Astrocyte (in vitro differentiated cells and primary cell): Measurements from ENCODE around the gene SVEP1. TPM values are rescaled to one million over a fixed set of nuclear protein-coding genes. Genes with fewer than 3 reads are reported as not detected.

Experiments
- DNase-seq: peaks from one replicate; pipeline ENCODE4 v3.0.0-alpha.2; 2010; ENCODE audit warnings: low read depth
- FAIRE-seq: peaks from 2 replicates; lab custom pipeline; 2011; peaks lifted over from hg19 to GRCh38; lab: Jason Lieb, UNC
- H2AFZ ChIP-seq: 2 replicates; pipeline ENCODE4 v1.6.0; 2012; ENCODE audit warnings: low read depth, low read length, inconsistent platforms
- H3K27ac ChIP-seq: 2 replicates; pipeline ENCODE4 v1.5.1; 2011; ENCODE audit warnings: low read depth, low read length, inconsistent platforms
- H3K27me3 ChIP-seq: 2 replicates; pipeline ENCODE4 v1.6.0; 2011; ENCODE audit warnings: low read length, inconsistent platforms; ENCODE audit not compliant: insufficient read depth
- H3K36me3 ChIP-seq: 2 replicates; pipeline ENCODE4 v1.5.1; 2011; ENCODE audit warnings: low read length, inconsistent platforms; ENCODE audit not compliant: insufficient read depth
- H3K4me1 ChIP-seq: 2 replicates; pipeline ENCODE4 v1.5.1; 2011; ENCODE audit warnings: low read length, inconsistent platforms; ENCODE audit not compliant: insufficient read depth
- H3K4me2 ChIP-seq: 2 replicates; pipeline ENCODE4 v1.6.0; 2012; ENCODE audit warnings: low read length, inconsistent platforms
- H3K4me3 ChIP-seq: 2 replicates; pipeline ENCODE4 v1.5.1; 2011; ENCODE audit warnings: low read depth, mild to moderate bottlenecking, low read length, inconsistent platforms; ENCODE audit not compliant: insufficient read depth
- H3K79me2 ChIP-seq: 2 replicates; pipeline ENCODE4 v1.6.0; 2012; ENCODE audit warnings: mild to moderate bottlenecking, low read length, inconsistent platforms; ENCODE audit not compliant: insufficient read depth
- H3K9ac ChIP-seq: 2 replicates; pipeline ENCODE4 v1.6.0; 2012; ENCODE audit warnings: mild to moderate bottlenecking, low read length, inconsistent platforms
- H3K9me3 ChIP-seq: 2 replicates; pipeline ENCODE4 v1.5.1; 2012; ENCODE audit warnings: low read depth, mild to moderate bottlenecking, low read length, inconsistent platforms; ENCODE audit not compliant: insufficient read depth
- H4K20me1 ChIP-seq: 2 replicates; pipeline ENCODE4 v1.6.0; 2012; ENCODE audit warnings: low read length, inconsistent platforms; ENCODE audit not compliant: insufficient read depth
- H3K27ac Mint-ChIP-seq: one replicate; pipeline ENCODE4 v1.8.0; 2021; ENCODE audit warnings: mild to moderate bottlenecking, mixed read lengths; ENCODE audit not compliant: unreplicated experiment
- H3K27me3 Mint-ChIP-seq: one replicate; pipeline ENCODE4 v1.8.0; 2021; ENCODE audit warnings: low read depth, mixed read lengths; ENCODE audit not compliant: unreplicated experiment
- H3K36me3 Mint-ChIP-seq: one replicate; pipeline ENCODE4 v1.8.0; 2021; ENCODE audit warnings: low read depth, mixed read lengths; ENCODE audit not compliant: unreplicated experiment
- H3K4me1 Mint-ChIP-seq: one replicate; pipeline ENCODE4 v1.8.0; 2021; ENCODE audit warnings: low read depth, mixed read lengths; ENCODE audit not compliant: unreplicated experiment
- H3K4me3 Mint-ChIP-seq: one replicate; pipeline ENCODE4 v1.8.0; 2021; ENCODE audit warnings: mild to moderate bottlenecking, moderate library complexity, mixed read lengths; ENCODE audit not compliant: unreplicated experiment
- H3K9me3 Mint-ChIP-seq: one replicate; pipeline ENCODE4 v1.8.0; 2021; ENCODE audit warnings: mild to moderate bottlenecking, mixed read lengths; ENCODE audit not compliant: unreplicated experiment
- EZH2 ChIP-seq: IDR thresholded peaks from 2 replicates; pipeline ENCODE4 v1.6.1; 2012; ENCODE audit warnings: mild to moderate bottlenecking, low read length, inconsistent platforms; ENCODE audit not compliant: insufficient read depth
- total RNA-seq: library from RNA; stranded (reverse); gene quantifications from 2 replicates; pipeline ENCODE4 v1.2.1, GENCODE V29; 2021
- TF ChIP-seq, protein P1 (sequence below): IDR thresholded peaks from 2 replicates; pipeline ENCODE4 v1.5.1; 2011; ENCODE audit warnings: low read depth, mild to moderate bottlenecking, inconsistent platforms, low read length, moderate library complexity; ENCODE audit not compliant: insufficient read depth

SVEP1 gene
- total RNA-seq, 1 donor from 2014 or later = 1.1 TPM

DNA sequence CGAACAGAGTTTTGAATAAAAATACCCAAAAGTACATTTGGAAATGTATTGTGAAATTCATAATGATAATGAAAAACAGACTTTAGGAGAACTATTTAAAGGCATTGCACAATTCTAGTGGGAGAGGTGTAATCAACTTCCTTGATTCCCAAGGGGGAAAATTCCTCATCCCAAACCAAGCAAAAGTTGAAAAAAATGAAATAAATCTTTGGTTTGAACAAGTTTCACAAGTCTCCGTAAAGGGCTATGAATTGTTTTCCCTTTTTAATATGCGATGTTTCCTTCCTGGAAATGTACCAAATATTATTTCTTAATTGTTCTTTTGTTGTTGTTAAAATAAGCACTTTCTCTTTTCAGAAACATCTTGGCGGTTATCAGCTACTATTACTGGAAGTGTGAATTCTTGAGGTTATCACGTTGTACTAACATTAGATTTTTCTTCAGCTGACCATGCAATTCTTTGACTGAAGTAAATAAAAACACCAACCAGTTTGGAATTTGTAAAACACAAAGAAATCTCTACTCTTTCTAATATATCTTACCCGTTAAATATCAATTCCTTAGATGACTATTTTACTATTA lies 59.3 kb downstream of the SVEP1 start:
- no peaks in the 10 kb centered on the region for H3K27me3 Mint-ChIP-seq
- no peak overlapping the region for H3K27ac Mint-ChIP-seq
- no peak overlapping the region for H3K4me3 Mint-ChIP-seq
- no peaks in the 10 kb centered on the region for H4K20me1 ChIP-seq
- no peaks in the 10 kb centered on the region for H3K9me3 ChIP-seq
- TF ChIP-seq, protein P1, sequence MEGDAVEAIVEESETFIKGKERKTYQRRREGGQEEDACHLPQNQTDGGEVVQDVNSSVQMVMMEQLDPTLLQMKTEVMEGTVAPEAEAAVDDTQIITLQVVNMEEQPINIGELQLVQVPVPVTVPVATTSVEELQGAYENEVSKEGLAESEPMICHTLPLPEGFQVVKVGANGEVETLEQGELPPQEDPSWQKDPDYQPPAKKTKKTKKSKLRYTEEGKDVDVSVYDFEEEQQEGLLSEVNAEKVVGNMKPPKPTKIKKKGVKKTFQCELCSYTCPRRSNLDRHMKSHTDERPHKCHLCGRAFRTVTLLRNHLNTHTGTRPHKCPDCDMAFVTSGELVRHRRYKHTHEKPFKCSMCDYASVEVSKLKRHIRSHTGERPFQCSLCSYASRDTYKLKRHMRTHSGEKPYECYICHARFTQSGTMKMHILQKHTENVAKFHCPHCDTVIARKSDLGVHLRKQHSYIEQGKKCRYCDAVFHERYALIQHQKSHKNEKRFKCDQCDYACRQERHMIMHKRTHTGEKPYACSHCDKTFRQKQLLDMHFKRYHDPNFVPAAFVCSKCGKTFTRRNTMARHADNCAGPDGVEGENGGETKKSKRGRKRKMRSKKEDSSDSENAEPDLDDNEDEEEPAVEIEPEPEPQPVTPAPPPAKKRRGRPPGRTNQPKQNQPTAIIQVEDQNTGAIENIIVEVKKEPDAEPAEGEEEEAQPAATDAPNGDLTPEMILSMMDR = no peak
- no peak for TF ChIP-seq EZH2
- no peak for DNase-seq
- no peak overlapping the region for H3K4me2 ChIP-seq
- no peaks in the 10 kb centered on the region for H3K79me2 ChIP-seq
- FAIRE-seq = no peak
- no peaks in the 10 kb centered on the region for H3K27me3 ChIP-seq
- H3K36me3 Mint-ChIP-seq = no peaks in the 10 kb centered on the region
- H3K4me3 ChIP-seq = no peak overlapping the region
- no peak overlapping the region for H3K27ac ChIP-seq
- no peaks in the 10 kb centered on the region for H3K36me3 ChIP-seq
- no peaks in the 10 kb centered on the region for H3K4me1 ChIP-seq
- no peaks in the 10 kb centered on the region for H3K9me3 Mint-ChIP-seq
- H3K9ac ChIP-seq = no peak overlapping the region
- no peak overlapping the region for H2AFZ ChIP-seq
- H3K4me1 Mint-ChIP-seq = no peaks in the 10 kb centered on the region

DNA sequence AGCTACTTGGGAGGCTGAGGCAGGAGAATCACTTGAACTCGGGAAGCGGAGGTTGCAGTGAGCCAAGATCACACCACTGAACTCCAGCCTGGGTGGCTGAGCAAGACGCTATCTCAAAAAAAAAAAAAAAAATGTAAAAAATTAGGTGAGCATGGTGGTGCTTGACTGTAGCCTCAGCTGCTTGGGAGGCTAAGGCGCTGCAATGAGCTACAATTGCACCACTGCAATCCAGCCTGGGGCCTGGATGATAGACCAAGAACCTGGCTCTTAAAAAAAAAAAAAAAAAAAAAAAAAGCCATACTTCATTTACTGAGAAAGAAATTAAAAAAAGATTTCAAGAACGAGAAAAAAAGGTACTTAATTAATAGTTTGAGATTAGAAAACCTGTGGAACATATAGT lies 62.1 kb downstream of the SVEP1 start:
- no peaks in the 10 kb centered on the region for H3K27me3 ChIP-seq
- no peaks in the 10 kb centered on the region for H3K4me1 ChIP-seq
- no peaks in the 10 kb centered on the region for H3K9me3 ChIP-seq
- DNase-seq (no peak), FAIRE-seq (no peak)
- no peaks in the 10 kb centered on the region for H3K79me2 ChIP-seq
- Mint-ChIP-seq H3K4me1 (no peaks in the 10 kb centered on the region), H3K36me3 (no peaks in the 10 kb centered on the region), H3K27ac (no peak overlapping the region), H3K4me3 (no peak overlapping the region), H3K27me3 (no peaks in the 10 kb centered on the region), H3K9me3 (no peaks in the 10 kb centered on the region)
- H4K20me1 ChIP-seq = no peaks in the 10 kb centered on the region
- no peak overlapping the region for H3K9ac ChIP-seq
- H3K4me3 ChIP-seq = no peak overlapping the region
- no peak overlapping the region for H3K4me2 ChIP-seq
- no peaks in the 10 kb centered on the region for H3K36me3 ChIP-seq
- H3K27ac ChIP-seq = no peak overlapping the region
- no peak for TF ChIP-seq EZH2
- TF ChIP-seq, protein P1 = no peak
- H2AFZ ChIP-seq = no peak overlapping the region

DNA sequence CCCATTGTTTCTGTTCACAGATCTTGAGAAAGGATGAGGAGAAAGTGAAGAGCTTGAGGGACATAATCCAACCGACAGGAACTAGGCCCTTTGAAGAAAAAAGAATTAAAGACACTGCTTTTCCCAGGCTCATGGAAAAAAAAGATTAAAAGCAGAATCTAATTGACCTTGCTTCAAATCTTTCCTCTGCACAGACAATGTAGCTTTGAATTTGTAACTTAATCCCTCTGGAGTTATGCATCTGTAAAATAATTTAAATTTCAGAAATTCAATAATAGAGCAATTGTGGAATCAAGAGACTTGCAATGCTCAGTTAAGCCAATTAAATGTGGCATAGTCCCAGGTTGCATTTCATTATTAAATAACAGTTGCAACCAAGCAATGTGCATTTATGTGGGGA lies 64.6 kb downstream of the SVEP1 start:
- Mint-ChIP-seq H3K36me3 (no peaks in the 10 kb centered on the region), H3K9me3 (no peaks in the 10 kb centered on the region), H3K27me3 (no peaks in the 10 kb centered on the region), H3K4me3 (no peak overlapping the region), H3K4me1 (no peaks in the 10 kb centered on the region), H3K27ac (no peak overlapping the region)
- Histone ChIP-seq H3K4me1 (no peaks in the 10 kb centered on the region), H3K27ac (no peak overlapping the region), H3K36me3 (no peaks in the 10 kb centered on the region), H3K79me2 (no peaks in the 10 kb centered on the region), H3K4me2 (no peak overlapping the region), H3K9ac (no peak overlapping the region), H3K4me3 (no peak overlapping the region), H4K20me1 (no peaks in the 10 kb centered on the region), H3K9me3 (no peaks in the 10 kb centered on the region), H3K27me3 (no peaks in the 10 kb centered on the region), H2AFZ (no peak overlapping the region)
- DNase-seq (no peak), FAIRE-seq (no peak)
- no peak for TF ChIP-seq EZH2
- TF ChIP-seq, protein P1 = no peak
